NCI-H510A (cell line): ENCODE measurements around the gene NGEF.

Experiments
- DNase-seq: peaks from one replicate; lab custom pipeline; 2025; lab: John Stamatoyannopoulos, UW

The NGEF gene

DNA sequence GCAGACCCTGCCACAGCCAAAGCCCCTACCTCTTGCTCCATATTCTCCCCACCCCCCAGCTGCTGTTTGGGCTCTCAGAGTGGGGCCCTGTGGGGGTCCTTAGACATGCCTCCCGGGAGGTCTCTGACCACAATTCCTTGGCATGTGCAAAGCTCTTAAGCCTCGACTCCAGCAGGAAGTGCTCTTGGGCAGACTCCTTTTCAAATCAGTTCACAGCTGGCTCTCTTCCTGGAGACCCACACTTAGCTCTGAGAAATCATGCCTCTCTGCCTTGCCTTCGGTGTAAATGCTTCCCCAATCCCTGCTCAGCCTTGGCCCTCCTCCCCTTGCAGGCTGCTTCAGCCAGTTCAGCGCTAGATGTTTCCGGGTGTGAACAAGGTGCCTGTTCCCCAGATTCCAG, 46.9 kb downstream of the NGEF start:
- no peak for DNase-seq

DNA sequence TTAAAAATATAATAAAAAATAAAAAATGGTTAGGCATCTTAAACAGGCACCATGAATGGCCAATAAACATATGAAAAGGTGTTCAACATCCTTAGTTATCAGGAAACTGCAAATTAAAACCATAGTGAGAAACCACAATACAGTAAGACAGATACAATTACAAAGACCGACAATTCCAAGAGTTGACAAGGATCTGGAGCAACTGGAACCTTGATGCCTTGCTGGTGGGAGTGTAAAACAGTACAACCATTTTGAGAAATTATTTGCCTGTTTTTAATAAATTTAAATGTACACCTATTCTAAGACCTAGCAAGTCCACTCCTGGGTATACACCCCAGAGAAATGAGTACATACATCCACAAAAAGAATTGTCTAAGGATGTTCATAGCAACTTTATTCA, 49.1 kb downstream of the NGEF start:
- DNase-seq: no peak

DNA sequence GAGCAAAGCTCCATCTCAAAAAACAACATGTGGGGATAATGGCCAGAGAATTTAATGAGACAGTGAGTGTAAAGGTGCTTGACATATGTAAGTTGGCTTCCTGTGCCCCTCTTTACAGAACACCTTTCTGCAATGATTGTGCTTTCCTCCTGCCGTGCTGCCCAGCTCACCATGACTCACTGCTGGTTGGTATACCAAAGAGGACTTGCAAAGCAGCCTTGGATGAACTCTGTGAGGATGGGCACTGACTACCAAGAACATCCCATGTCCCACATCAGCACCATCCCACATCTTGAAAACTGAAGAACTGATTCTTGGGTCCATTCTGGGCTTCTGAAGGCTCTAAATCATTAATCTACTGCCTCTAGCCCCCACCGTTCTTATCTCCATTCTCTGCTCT, 52.2 kb downstream of the NGEF start:
- no peak for DNase-seq

DNA sequence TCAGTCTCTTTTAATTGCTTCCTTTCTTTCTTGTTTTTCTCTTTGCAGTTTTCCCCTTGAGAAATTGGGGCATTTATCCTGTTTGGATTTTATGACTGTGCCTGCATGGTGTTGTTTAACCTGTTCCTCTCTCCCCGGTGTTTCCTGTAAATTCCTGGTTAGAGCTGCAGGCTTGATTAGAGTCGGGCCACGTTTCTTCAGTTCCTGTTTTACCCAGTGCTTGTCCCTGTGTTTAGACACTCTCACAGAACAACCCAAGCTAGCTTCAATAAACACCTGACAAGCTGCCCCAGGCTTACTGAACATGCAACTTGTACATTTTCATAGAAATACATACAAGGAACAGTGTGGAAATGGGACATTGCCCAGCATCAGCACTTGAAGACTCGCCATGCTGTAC, 53.9 kb downstream of the NGEF start:
- no peak for DNase-seq

DNA sequence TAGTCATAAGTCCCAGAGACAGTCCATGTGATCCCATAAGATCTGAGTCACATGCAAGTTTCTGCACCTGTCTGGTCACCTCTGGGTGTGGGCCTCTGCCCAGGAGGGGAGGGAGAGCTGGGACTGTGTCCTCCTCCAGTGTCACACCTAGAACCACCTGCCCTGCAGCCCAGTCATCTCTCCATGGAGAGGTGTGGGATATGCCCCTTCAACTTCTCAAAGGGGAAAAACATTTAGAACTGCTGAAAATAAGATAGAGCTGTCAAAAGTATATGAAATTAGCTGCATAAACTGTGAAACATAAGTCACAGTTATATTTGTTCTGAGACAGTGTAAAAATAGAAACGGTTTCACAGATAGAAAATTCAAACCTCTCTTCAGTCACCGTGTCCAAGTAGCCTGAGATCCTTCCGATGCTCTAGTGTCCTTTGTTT, 55.4 kb downstream of the NGEF start:
- DNase-seq: no peak

DNA sequence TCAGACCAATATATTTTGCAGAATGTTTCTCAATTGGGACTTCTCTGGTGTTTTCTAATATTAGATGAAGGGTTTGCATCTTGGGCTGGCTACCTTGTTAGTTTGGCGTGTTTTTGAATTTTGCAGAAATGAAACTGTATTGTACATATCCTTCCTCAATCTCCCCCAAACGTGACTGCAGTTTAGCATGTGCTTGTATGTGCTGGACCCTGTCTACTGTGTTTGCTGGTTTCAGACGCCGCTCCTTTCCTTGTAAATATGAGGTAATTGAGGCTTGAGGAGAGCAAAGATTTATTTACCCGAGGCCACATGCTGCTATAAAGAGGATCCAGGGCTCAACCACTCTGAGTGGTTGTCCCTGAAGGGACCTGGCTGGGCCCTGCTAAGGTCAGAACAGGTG, 57.2 kb downstream of the NGEF start:
- DNase-seq: no peak

DNA sequence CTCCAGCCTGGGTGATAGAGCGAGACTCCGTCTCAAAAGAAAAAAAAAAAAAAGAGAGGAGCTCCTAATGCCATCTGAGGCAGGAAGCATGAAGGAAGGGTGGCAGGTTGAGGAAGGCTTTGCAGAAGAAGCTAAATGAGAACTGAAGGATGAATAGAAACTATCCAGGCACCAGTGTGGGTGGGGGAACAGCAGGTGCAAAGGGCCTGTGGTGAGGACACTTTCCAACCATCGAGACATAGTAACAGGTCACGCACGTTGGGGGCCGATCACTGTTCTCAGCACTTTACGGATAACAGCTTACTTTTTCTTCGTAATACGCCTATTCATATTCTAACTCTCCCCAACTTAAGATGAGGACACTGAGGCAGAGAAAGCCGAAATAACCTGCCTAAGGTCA, 58.4 kb downstream of the NGEF start:
- DNase-seq: no peak

DNA sequence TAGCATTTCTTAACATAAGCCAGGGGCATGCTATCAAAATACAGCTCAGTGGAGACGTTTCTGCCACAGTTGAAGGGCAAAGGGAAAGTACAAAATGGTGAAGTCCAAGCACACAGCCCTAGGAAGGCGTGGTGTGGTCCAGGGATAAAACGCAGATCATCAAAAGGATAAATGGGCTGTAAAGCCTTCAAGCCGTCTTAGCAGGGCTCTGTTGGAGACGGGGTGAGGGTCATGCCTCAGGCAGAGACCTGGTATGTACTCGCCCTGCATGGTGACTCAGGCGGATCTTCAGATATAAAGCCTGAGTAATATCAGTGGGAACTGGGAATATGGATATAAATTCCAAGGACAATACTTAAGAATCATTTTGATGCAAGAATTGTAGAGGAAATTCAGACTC, 61.2 kb downstream of the NGEF start:
- no peak for DNase-seq

DNA sequence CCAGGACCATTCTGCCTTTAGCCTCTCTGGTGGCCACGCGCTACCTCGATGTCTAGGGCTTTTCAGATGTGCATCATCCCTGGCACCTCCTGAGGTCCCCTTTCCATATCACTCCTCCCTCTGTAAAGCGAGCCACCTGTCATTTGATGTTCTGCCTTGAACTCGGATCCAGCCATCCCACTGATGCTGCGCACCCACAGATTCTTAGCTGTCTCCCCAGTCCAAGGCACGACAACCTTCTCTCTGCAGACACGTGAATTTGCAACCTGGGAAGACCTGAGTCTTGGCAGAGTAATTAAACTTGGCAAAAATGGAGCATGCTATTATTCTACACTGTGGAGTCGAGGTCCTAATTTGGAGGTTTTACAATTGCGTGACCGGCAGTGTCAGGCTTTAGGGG, 61.9 kb downstream of the NGEF start:
- DNase-seq: no peak

DNA sequence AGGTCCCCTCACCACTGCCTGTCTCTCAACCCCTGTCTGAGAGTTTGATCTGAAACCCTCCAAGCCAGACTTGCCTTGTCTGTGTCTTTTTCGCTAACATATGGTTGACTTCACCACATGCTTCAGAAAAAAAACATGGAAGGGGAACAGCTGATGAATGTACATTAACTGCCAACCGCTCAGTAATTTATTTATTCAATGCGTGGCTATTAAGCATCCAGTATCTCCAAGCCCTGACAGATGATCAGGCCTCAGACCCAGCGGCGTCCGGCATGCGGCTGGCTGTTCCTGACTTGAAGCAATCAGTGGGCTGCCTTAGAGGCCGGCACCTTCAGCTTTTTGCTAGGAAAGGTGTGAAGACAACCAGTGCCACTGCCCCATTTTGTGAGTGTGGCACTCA, 62.3 kb downstream of the NGEF start:
- no peak for DNase-seq

DNA sequence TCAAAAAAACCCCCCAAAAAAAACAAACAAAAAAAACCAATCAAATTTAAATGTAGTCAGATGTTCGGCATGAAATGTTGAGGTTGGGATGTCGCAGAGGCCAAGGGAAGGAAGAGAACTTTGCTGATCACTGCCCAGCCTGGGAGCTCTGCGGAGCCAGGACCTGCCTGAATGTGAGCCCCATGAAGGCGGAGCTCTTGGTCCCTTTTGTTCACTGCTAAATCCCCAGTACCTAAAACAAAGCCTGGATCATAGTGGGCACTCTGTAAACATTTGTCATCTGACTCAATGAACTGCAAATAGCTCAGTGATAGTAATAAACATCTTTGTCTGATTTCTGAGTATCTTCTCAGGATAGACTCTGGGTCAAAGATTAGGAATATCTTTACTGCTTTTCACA, 64.0 kb downstream of the NGEF start:
- DNase-seq: no peak

DNA sequence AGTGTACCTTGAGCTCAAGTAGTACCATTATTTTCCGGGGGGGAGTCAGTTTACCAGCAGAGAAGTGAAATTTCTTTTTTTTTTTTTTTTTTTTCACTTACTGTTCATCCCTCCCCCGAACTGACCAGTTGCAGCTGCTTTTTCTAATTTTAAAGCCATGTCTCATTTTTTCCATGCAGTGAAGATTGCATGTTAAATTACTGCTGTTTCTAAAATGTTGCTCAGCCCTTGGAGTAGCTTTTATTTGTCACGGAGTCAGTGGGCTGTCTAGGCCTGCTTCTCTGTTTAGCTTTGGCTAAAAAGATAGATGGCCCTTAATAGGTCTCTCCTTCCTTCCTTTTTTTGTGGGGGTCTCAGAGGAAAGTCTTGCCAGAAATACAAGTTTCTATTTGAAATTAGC, 70.2 kb downstream of the NGEF start:
- no peak for DNase-seq

DNA sequence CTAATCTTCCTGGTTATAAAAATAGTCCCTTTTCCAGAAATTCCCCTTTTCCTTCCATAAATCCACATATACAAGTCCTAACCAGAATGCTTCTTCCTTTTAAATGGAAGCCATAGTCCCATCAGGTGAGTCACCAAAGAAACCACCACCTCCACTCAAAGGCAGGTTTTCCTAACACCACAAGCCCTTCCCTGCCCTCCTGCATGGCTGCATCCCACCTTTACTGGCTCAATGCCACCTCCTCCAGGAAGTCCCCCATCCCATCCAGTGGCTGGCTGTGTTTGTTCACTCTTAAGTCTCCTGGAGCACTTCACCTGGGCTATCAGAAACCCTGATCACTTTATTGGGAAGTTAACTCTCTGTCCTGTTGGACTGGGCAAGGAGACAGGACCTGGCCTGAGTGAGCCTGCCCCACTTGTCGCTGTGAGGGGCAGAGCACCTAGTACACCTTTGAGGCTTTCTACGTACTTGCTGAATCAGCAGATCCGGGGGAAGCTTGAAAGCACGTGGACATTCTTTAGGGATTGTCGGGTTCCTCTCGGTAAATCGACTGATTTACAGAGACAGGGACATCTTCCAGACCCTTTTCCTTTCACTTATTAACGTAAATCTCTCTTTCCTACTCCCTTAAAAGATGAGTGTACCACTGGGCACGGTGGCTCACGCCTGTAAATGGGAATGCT, 71.0 kb downstream of the NGEF start:
- no peak for DNase-seq

DNA sequence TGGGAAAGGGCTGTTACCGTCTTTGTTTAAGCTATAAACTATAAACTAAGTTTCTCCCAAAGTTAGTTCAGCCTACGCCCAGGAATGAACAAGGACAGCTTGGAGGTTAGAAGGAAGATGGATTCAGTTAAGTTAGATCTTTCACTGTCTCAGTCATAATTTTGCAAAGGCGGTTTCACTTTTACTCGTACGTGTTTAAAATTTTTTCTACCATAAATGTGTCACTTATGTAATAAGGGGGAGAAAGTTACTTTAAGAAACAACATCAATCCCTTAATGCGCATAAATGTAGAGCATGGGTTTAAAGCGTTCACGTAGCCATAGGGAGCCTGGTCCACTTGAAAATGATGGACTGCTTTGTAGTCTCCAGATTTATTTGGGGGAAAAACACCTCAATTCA, 71.7 kb downstream of the NGEF start:
- no peak for DNase-seq

DNA sequence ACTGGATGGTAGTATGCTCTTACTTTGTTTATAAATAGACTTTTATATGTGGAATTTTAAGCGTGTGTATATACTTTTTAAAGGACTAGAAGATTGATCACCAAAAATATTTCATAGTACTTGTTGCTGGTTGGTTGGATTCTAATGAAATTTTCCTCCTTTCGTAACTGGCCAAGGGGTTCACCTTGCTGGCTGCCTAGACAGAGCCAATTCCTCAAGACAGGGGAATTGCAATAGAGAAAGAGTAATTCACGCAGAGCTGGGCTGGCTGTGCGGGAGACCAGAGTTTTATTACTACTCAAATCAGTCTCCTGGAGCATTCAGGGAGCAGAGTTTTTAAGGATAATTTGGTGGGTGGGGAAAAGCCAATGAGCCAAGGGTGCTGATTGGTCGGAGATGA, 72.3 kb downstream of the NGEF start:
- no peak for DNase-seq

DNA sequence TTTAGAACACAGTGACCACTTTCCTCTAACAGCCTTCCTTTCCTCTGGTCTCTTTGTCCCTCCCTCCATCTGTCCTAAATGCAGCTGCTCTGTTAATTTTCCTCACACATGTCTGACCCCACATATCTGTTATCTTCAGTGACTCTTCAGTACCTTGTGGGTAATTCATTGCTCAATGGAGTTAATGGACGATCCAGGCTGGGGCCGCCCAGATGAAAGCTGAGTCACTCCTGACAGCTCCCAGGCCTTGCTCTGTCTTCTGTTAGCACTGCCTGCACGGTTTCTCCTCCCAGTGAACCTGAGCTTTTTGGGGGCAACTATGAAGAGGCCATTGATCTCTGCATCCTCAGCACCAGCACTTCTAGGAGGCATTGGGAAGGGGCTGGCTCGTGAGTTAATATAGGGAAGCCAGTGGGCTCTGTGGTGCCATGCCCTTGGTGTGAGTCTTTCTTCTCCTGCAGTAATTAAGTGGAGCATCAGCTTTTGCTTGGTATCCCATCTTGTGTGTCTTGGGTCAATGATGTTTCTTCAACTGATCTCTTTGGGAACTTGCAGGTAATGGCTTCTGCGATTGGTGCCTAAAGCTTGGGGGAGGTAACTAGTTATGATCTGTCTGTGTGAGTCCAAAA, 75.7 kb downstream of the NGEF start:
- no peak for DNase-seq

DNA sequence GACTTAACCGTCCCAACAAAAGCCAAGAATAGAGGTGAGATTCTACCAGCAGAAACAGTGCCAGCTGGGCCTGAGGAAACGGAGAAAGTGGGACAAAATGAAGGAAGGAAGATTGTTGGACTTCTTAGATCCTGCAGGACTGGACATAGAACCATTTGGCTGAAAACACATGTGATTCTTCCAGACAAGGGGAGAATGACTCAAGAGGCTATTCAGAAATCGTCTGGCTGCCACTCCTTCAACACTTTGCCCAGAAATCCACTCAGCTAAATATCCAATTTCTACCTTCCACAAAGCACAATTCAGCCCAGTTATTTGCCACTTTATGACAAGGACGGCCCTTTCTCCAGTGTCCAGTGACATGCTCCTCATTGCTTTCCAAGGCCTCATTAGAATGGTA, 81.4 kb downstream of the NGEF start:
- no peak for DNase-seq

DNA sequence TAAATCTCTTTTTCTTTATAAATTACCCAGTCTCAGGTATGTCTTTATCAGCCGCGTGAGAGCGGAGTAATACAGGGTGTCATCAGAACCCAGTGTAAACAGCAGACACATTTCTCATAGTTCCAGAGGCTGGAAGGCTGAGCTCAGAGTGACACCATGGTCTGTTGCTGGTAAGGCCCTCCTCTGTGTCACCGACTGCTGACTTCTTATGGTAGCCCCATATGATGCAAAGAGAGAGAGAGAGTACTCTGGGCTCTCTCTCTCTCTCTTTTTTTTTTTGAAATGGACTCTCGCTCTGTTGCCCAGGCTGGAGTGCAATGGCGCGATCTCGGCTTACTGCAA, 83.0 kb downstream of the NGEF start:
- no peak for DNase-seq

DNA sequence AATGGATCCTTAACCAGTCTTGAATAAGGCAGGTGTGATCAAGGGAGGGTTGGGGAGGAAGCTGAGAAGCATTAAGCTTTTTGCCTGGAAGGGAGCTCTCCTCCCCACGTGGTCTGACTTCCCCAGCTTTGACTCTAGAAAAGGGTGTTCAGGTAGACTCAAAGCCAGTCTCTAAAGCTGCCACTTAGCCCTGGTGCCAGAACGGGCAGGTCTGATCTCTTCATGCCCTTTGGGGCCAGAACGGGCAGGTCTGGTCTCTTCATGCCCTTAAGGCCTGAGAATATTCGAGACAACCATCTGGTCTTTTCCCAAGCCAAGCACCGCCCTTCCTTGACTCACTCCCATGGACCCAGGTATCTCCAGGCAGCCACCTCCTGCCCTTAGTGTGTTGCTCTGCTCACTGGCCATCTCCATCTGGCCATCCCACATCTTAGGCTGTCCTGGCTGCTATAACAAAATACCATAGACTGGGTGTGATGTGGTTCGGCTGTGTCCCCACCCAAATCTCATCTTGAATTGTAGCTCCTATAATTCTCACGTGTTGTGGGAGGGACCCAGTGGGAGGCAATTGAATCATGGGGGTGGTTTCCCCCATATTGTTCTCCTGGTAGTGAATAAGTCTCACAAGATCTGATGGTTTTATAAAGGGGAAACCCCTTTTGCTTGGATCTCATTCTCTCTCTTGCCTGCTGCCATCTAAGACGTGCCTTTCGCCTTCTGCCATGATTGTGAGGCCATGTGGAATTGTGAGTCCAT, 83.6 kb downstream of the NGEF start:
- no peak for DNase-seq

DNA sequence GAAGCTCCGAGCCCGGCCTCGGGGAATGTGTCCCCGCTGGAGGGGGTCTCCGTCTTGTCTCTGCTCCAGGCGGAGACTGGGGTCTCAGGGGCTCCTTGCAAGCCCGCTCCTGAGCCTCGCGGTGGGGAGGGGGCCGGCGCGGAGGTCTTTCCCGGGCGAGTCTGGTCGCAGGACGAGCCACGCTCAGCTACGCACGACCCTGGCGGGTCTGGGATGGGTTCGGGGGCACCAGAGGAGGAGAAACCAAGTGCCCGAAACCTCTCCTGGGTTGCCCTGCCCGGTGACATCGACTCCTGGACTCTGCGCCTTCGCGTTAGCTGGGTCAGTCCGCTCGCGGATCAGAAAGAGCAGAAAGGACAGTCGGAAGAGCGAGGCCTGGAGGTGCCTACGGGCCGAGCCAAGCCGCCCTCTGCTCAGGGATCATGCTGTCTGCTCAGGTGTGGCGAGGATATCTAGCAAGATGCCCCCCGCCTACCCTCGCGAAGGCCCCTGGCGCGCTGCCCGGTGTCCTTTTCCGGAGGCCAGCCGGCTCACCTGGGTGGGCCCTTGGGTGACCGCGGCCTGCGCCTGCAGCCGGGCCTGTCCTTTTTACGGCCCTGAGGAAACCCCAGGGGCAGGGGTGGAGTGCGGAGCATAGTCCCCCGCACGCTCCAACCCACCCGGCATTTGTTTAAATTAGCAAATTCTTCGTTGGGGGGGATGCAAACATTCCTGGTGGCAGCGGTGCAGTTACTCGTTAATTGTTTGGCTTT, 84.3 kb downstream of the NGEF start:
- DNase-seq: no peak

DNA sequence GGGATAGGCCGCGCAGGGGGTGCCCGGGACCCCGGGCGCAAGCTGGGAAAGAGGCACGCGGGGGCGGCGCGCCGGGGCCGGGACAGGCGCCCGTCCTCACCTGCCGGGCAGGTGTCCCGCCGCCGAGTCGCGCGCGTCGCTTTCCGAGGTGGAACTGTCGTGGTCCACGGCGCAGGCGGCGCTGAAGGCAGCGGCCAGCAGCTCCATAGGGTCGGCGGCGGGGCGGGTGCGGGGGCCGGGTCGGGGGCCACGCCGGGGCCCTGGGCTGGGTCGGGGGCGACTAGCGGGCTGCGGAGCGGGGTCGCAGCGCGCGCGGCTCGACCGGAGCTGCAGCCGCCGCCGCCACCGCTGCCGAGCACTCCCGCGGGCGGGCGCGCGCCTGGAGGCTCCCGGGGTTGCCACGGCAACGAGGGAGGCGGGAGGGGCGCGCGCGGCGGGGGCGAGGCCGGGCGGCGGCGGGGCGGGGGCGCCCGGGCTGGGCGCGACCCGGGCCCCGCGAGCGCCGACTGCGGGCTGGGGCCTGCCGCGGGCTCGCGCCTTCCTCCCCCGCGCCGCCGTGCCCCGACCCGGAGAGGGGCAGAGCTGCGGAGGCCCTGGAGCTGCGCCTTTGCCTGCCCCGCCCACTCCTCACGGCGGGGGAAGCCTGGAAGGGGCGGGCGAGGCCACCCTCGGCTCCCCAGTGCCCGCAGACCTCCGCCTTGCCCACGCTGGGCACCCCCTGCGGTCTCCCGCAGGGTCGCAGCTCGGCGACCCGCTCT, 85.1 kb downstream of the NGEF start:
- peak; percentile 43 for DNase-seq
